ENCODE results near the gene DPP6. TPM values are rescaled to one million over a fixed set of nuclear protein-coding genes. Genes with fewer than 3 reads are reported as not detected.
"Not testable (repeated sequence)": the region's sequence is repeated elsewhere in the genome, so short reads cannot be mapped to it uniquely, and the experiment has no call there.

The DPP6 gene
- total and polyA plus RNA-seq, 2 donors (not counting 1 experiment from before 2014, with no cell fraction given) = not detected

DNA sequence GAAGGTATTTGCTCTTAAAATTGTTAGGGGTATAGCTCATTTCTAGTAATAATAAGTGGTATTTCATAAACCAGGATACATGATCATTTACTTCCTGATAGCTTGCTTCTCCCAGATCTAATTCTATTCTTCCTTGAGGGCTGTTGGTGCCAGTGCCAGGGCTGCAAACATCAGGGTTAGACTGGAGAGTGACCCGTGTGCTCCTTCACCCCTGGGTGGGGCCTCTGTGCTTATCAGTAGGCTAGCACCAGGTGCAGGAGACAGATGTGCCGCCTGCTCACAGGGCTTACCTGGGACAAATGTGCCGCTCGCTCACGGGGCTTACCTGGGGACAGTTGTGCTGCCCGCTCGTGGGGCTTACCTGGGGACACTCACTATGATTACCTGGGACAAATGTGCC, 71.2 kb downstream of the DPP6 start:
- H3K27me3 ChIP-seq (replicated peaks in 1 of 4; ENCODE audit: control extremely low read depth in 1 of 4, control insufficient read depth in 3 of 4, insufficient read depth in 4 of 4, low read length in 3 of 4); H3K9me3 Mint-ChIP-seq (ENCODE audit: insufficient read depth); H3K4me3 Mint-ChIP-seq; H3K4me1 Mint-ChIP-seq; POLR2A ChIA-PET; H3K4me3 ChIP-seq (ENCODE audit: control extremely low read depth in 1 of 5, extremely low read depth in 1 of 5, insufficient read depth in 1 of 5, low read depth in 2 of 5, low read length in 4 of 5); H3K79me2 ChIP-seq (ENCODE audit: control insufficient read depth, insufficient read depth, low read length); H3K27me3 Mint-ChIP-seq; DNase-seq; H3K4me1 ChIP-seq (ENCODE audit: control insufficient read depth in 2 of 2, insufficient read depth in 2 of 2, low read length in 2 of 2); CTCF ChIA-PET; H3K4me2 ChIP-seq (replicated peaks; ENCODE audit: low read depth, low read length, poor library complexity, severe bottlenecking); H3K9ac ChIP-seq (ENCODE audit: low read length); H3K9me3 ChIP-seq (ENCODE audit: control extremely low read depth in 1 of 3, control insufficient read depth in 2 of 3, insufficient read depth in 1 of 3, low read length in 2 of 3); H4K20me1 ChIP-seq (ENCODE audit: control insufficient read depth, insufficient read depth, low read length, poor library complexity, severe bottlenecking); intact Hi-C loops (cut with micrococcal nuclease); H2AFZ ChIP-seq (ENCODE audit: insufficient read depth, low read depth, low read length, poor library complexity, severe bottlenecking); ATAC-seq (ENCODE audit: low read depth); H3K27ac ChIP-seq (ENCODE audit: low read length in 2 of 2); H3K27ac Mint-ChIP-seq; H3K36me3 ChIP-seq (replicated peaks in 1 of 2; ENCODE audit: control extremely low read depth in 1 of 2, control insufficient read depth in 1 of 2, extremely low read depth in 1 of 2, insufficient read depth in 2 of 2, low read length in 1 of 2): not testable (repeated sequence)
- no CpG with 5 or more reads among the region's 7 CpGs for WGBS (ENCODE audit: insufficient coverage)

DNA sequence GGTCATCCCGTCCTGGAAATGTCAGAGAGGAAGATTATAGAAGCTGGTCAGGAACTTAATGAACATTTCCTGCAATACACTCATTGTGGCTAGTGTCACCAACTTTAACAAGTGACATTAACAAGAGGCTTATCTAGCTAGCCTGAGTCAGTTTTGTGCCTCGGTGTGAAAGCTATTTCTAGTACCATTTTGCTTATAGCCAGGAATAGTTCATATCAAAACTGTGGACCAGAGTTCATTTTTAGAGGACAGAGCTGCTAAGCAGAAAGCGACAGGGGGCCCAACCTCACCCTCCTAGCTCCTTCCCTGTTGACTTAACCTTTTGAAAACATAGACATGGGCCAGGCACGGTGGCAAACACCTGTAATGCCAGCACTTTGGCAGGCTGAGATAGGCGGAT, 76.9 kb downstream of the DPP6 start:
- 80% methylated on average over 1 of the region's 5 CpGs for WGBS (ENCODE audit: insufficient coverage)

DNA sequence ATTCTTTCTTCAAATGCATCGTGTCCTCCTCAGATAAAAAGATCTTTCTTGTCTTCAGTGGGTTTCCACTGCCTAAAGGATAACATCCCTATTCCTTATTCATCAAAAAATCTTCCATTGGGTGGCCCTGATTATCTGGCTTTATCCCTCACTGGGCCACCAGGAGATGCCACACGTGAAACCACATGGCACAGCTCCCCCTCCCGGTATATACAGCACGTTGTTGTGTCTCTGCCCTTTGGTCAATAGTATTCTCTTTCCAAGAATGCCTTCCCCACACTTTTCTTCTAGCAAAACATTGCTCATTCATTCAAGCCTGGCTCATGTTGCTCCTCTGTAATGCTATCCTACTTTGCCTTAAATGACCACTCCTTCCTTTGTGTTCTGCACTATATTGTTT, 80.4 kb downstream of the DPP6 start:
- H4K20me1 ChIP-seq (ENCODE audit: control insufficient read depth, insufficient read depth, low read length, poor library complexity, severe bottlenecking); H3K4me2 ChIP-seq (replicated peaks; ENCODE audit: low read depth, low read length, poor library complexity, severe bottlenecking); POLR2A ChIA-PET: not testable (repeated sequence)

More for the DNA sequence above, 76.9 kb downstream of the DPP6 start:
- H3K4me3 Mint-ChIP-seq; H3K4me1 ChIP-seq (ENCODE audit: control insufficient read depth in 2 of 2, insufficient read depth in 2 of 2, low read length in 2 of 2); H3K79me2 ChIP-seq (ENCODE audit: control insufficient read depth, insufficient read depth, low read length); H3K9me3 Mint-ChIP-seq (ENCODE audit: insufficient read depth); H2AFZ ChIP-seq (ENCODE audit: insufficient read depth, low read depth, low read length, poor library complexity, severe bottlenecking); CTCF ChIA-PET; H4K20me1 ChIP-seq (ENCODE audit: control insufficient read depth, insufficient read depth, low read length, poor library complexity, severe bottlenecking); H3K4me3 ChIP-seq (ENCODE audit: control extremely low read depth in 1 of 5, extremely low read depth in 1 of 5, insufficient read depth in 1 of 5, low read depth in 2 of 5, low read length in 4 of 5); H3K4me1 Mint-ChIP-seq; H3K9me3 ChIP-seq (ENCODE audit: control extremely low read depth in 1 of 3, control insufficient read depth in 2 of 3, insufficient read depth in 1 of 3, low read length in 2 of 3); H3K9ac ChIP-seq (ENCODE audit: low read length); H3K36me3 ChIP-seq (replicated peaks in 1 of 2; ENCODE audit: control extremely low read depth in 1 of 2, control insufficient read depth in 1 of 2, extremely low read depth in 1 of 2, insufficient read depth in 2 of 2, low read length in 1 of 2); intact Hi-C loops (cut with micrococcal nuclease); H3K27ac Mint-ChIP-seq; H3K27me3 ChIP-seq (replicated peaks in 1 of 4; ENCODE audit: control extremely low read depth in 1 of 4, control insufficient read depth in 3 of 4, insufficient read depth in 4 of 4, low read length in 3 of 4); POLR2A ChIA-PET; H3K27me3 Mint-ChIP-seq; ATAC-seq (ENCODE audit: low read depth); DNase-seq; H3K4me2 ChIP-seq (replicated peaks; ENCODE audit: low read depth, low read length, poor library complexity, severe bottlenecking); H3K27ac ChIP-seq (ENCODE audit: low read length in 2 of 2): not testable (repeated sequence)

GRCh38 chr7:154133703-154134277, 81.6 kb downstream of the DPP6 start:
- ATAC-seq (ENCODE audit: low read depth); H3K4me3 ChIP-seq (ENCODE audit: control extremely low read depth in 1 of 5, extremely low read depth in 1 of 5, insufficient read depth in 1 of 5, low read depth in 2 of 5, low read length in 4 of 5): not testable (repeated sequence)
- no CpG with 5 or more reads among the region's 7 CpGs for WGBS (ENCODE audit: insufficient coverage)

More for the DNA sequence above, 80.4 kb downstream of the DPP6 start:
- H2AFZ ChIP-seq (ENCODE audit: insufficient read depth, low read depth, low read length, poor library complexity, severe bottlenecking); H3K4me3 Mint-ChIP-seq; ATAC-seq (ENCODE audit: low read depth); H3K27me3 Mint-ChIP-seq; H3K27me3 ChIP-seq (replicated peaks in 1 of 4; ENCODE audit: control extremely low read depth in 1 of 4, control insufficient read depth in 3 of 4, insufficient read depth in 4 of 4, low read length in 3 of 4); H3K27ac ChIP-seq (ENCODE audit: low read length in 2 of 2); H3K9me3 Mint-ChIP-seq (ENCODE audit: insufficient read depth); H3K27ac Mint-ChIP-seq; H3K36me3 ChIP-seq (replicated peaks in 1 of 2; ENCODE audit: control extremely low read depth in 1 of 2, control insufficient read depth in 1 of 2, extremely low read depth in 1 of 2, insufficient read depth in 2 of 2, low read length in 1 of 2); DNase-seq; H3K4me3 ChIP-seq (ENCODE audit: control extremely low read depth in 1 of 5, extremely low read depth in 1 of 5, insufficient read depth in 1 of 5, low read depth in 2 of 5, low read length in 4 of 5); H3K9me3 ChIP-seq (ENCODE audit: control extremely low read depth in 1 of 3, control insufficient read depth in 2 of 3, insufficient read depth in 1 of 3, low read length in 2 of 3); H3K79me2 ChIP-seq (ENCODE audit: control insufficient read depth, insufficient read depth, low read length); intact Hi-C loops (cut with micrococcal nuclease); H3K4me1 Mint-ChIP-seq; CTCF ChIA-PET; H3K4me1 ChIP-seq (ENCODE audit: control insufficient read depth in 2 of 2, insufficient read depth in 2 of 2, low read length in 2 of 2); H3K9ac ChIP-seq (ENCODE audit: low read length): not testable (repeated sequence)
- WGBS (ENCODE audit: insufficient coverage) = 75% methylated on average over 1 of the region's 4 CpGs

More at GRCh38 chr7:154133703-154134277, 81.6 kb downstream of the DPP6 start:
- H3K9me3 ChIP-seq (ENCODE audit: control extremely low read depth in 1 of 3, control insufficient read depth in 2 of 3, insufficient read depth in 1 of 3, low read length in 2 of 3); H4K20me1 ChIP-seq (ENCODE audit: control insufficient read depth, insufficient read depth, low read length, poor library complexity, severe bottlenecking); H3K4me1 ChIP-seq (ENCODE audit: control insufficient read depth in 2 of 2, insufficient read depth in 2 of 2, low read length in 2 of 2); H3K4me1 Mint-ChIP-seq; H2AFZ ChIP-seq (ENCODE audit: insufficient read depth, low read depth, low read length, poor library complexity, severe bottlenecking); H3K27ac Mint-ChIP-seq; CTCF ChIA-PET; POLR2A ChIA-PET; H3K4me2 ChIP-seq (replicated peaks; ENCODE audit: low read depth, low read length, poor library complexity, severe bottlenecking); intact Hi-C loops (cut with micrococcal nuclease); H3K36me3 ChIP-seq (replicated peaks in 1 of 2; ENCODE audit: control extremely low read depth in 1 of 2, control insufficient read depth in 1 of 2, extremely low read depth in 1 of 2, insufficient read depth in 2 of 2, low read length in 1 of 2); H3K9ac ChIP-seq (ENCODE audit: low read length); H3K27me3 ChIP-seq (replicated peaks in 1 of 4; ENCODE audit: control extremely low read depth in 1 of 4, control insufficient read depth in 3 of 4, insufficient read depth in 4 of 4, low read length in 3 of 4); H3K79me2 ChIP-seq (ENCODE audit: control insufficient read depth, insufficient read depth, low read length); H3K27ac ChIP-seq (ENCODE audit: low read length in 2 of 2); DNase-seq; H3K9me3 Mint-ChIP-seq (ENCODE audit: insufficient read depth); H3K27me3 Mint-ChIP-seq; H3K4me3 Mint-ChIP-seq: not testable (repeated sequence)

Data from B cell (primary cell).